ENCODE data around the gene PRSS36. TPM values are rescaled to one million over a fixed set of nuclear protein-coding genes. Genes with fewer than 3 reads are reported as not detected.
"Not testable (repeated sequence)": the region's sequence is repeated elsewhere in the genome, so short reads cannot be mapped to it uniquely, and the experiment has no call there.

PRSS36 gene
- total RNA-seq, 2 experiments from 2014 or later = not detected

DNA sequence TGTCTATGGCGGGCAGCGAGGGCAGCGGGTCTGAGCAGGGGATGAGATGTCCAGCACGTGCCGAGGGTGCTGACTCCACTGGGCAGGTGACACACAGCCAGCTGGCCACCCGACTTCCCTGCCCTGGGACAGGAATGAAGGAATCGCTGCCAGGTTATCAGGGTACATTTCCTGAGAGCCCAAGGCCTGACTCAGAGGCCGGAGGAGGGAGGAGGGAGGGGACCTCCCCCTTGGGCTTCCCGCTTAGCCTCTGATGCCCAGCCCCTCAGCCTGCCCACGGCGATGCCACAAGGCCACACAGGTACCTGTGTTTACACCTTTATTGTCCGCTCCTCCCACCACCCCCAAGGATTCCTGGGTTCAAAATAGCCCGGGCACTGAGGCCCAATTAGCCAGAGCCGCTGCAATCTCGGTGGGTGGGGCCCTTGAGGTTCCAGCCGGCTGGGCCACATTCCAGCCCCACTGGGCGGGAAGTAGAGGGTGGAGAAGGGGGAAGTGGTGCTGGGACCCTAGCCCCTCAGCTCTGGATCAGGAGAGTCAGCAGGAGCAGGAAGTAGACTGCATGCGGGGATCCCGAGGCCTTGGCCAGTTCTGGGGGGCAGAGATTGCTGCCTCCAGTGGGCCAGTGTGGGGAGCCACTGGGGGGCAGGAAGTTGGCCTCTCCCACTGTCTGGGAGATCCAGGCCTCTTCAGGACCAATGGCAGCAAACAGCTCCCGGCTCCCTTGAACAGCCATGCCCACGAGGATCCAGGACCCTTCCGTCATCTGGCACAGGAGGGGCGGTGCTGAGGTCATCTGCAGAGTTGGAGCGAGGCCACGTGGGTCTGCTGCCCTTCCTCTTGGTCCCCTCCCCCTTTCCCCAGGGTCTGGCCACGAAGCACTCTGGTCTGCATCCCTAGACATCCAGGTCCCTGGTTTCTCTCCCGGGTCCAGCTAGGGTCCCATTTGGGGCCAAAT, 11.0 kb downstream of the PRSS36 start:
- H3K4me1 ChIP-seq (ENCODE audit: insufficient read depth, low read length, poor library complexity, severe bottlenecking) = peaks cover 16% of the 10 kb centered on the region
- no peaks in the 10 kb centered on the region for H3K79me2 ChIP-seq (ENCODE audit: insufficient read depth, low read depth, low read length)
- H3K4me2 ChIP-seq (ENCODE audit: low read length) = no peak overlapping the region
- intact Hi-C loops (cut with micrococcal nuclease; ENCODE audit: unreplicated experiment) = no loop called here
- CTCF ChIA-PET (ENCODE audit: unreplicated experiment) = no interaction called here
- no peaks in the 10 kb centered on the region for H4K20me1 ChIP-seq (ENCODE audit: insufficient read depth, low read length)
- no peak overlapping the region for H3K4me3 ChIP-seq (ENCODE audit: low read depth, low read length, poor library complexity, severe bottlenecking)
- no TSS peak for BruUV-seq (replicated peaks)
- no peaks in the 10 kb centered on the region for H3K36me3 ChIP-seq (ENCODE audit: insufficient read depth, low read length)
- no peak overlapping the region for H2AFZ ChIP-seq (ENCODE audit: low read length)
- H3K27ac ChIP-seq (ENCODE audit: low read depth, low read length, poor library complexity, severe bottlenecking) = no peak overlapping the region
- no peaks in the 10 kb centered on the region for H3K9me3 ChIP-seq (ENCODE audit: low read length)
- POLR2A ChIA-PET = no interaction called here
- DNase-seq (ENCODE audit: low spot score) = no peak
- H3K9me2 ChIP-seq (ENCODE audit: insufficient read depth, low read length) = no peaks in the 10 kb centered on the region
- TF ChIP-seq, protein P1, sequence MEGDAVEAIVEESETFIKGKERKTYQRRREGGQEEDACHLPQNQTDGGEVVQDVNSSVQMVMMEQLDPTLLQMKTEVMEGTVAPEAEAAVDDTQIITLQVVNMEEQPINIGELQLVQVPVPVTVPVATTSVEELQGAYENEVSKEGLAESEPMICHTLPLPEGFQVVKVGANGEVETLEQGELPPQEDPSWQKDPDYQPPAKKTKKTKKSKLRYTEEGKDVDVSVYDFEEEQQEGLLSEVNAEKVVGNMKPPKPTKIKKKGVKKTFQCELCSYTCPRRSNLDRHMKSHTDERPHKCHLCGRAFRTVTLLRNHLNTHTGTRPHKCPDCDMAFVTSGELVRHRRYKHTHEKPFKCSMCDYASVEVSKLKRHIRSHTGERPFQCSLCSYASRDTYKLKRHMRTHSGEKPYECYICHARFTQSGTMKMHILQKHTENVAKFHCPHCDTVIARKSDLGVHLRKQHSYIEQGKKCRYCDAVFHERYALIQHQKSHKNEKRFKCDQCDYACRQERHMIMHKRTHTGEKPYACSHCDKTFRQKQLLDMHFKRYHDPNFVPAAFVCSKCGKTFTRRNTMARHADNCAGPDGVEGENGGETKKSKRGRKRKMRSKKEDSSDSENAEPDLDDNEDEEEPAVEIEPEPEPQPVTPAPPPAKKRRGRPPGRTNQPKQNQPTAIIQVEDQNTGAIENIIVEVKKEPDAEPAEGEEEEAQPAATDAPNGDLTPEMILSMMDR (conservative IDR thresholded peaks at IDR 0.05; ENCODE audit: low read length) = no peak
- no peak for TF ChIP-seq EZH2phosphoT487 (IDR thresholded peaks at IDR 0.05; ENCODE audit: borderline replicate concordance, low read depth, low read length)

DNA sequence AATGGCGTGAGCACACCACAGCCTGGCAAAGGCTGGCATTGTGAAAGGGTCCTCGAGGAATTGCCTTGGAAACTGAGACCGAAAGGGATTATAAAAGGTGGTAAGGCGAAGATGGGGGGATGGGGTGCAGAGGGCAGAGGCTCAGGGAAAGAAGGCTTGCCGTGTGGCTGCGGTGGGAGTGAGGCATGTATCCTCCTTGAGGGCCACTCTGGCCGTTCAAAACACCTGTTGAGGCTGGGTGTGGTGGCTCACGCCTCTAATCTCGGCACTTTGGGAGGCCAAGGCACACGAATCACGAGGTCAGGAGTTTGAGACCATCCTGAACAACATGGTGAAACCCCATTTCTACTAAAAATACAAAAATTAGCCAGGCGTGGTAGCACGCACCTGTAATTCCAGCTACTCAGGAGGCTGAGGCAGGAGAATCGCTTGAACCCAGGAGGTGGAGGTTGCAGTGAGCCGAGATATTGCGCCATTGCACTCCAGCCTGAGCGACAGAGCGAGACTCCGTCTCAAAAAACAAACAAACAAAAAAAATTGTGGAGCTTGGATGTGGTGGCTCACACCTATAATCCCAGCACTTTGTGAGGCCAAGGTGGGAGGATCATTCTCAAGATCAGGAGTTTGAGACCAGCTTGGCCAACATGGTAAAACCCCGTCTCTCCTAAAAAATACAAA, 12.9 kb downstream of the PRSS36 start:
- POLR2A ChIA-PET = interaction anchor here (2.2 kb wide), 1 partner anchor 19 kb away, joined by 4 read pairs; the partner anchor contains the start of gene KAT8
- CTCF ChIA-PET (ENCODE audit: unreplicated experiment) = not testable (repeated sequence)

DNA sequence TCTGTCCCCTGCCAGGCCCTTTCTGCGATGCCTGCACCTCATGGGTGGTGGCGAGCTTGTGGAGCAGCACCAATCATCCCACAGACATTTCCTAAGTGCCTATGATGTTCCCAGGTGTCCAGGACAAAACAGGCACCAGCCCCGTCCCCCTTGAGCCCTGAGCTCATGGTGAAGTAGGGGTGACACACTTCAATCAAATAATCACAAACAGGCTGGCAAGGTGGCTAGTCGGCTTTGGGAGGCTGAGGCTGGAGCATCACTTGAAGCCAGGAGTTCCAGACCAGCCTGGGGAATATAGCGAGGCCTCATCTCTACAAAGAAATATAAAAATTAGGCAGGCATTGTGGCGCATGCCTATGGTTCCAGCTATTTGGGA, 13.6 kb downstream of the PRSS36 start:
- Histone ChIP-seq H3K9me2 (ENCODE audit: insufficient read depth, low read length) (no peaks in the 10 kb centered on the region), H3K4me2 (ENCODE audit: low read length) (no peak overlapping the region), H4K20me1 (ENCODE audit: insufficient read depth, low read length) (no peaks in the 10 kb centered on the region), H3K36me3 (ENCODE audit: insufficient read depth, low read length) (peaks cover 8% of the 10 kb centered on the region; the same call in 1 of the 2 replicates), H3K4me3 (ENCODE audit: low read depth, low read length, poor library complexity, severe bottlenecking) (no peak overlapping the region), H3K9me3 (ENCODE audit: low read length) (no peaks in the 10 kb centered on the region), H3K27ac (ENCODE audit: low read depth, low read length, poor library complexity, severe bottlenecking) (no peak overlapping the region), H3K4me1 (ENCODE audit: insufficient read depth, low read length, poor library complexity, severe bottlenecking) (peaks cover 1% of the 10 kb centered on the region), H2AFZ (ENCODE audit: low read length) (no peak overlapping the region), H3K79me2 (ENCODE audit: insufficient read depth, low read depth, low read length) (no peaks in the 10 kb centered on the region)
- BruUV-seq (replicated peaks) = no TSS peak
- ChIA-PET CTCF (ENCODE audit: unreplicated experiment) (no interaction called here), POLR2A (interaction anchor here (2.2 kb wide), 1 partner anchor 19 kb away, joined by 4 read pairs; the partner anchor contains the start of gene KAT8)
- no peak for DNase-seq (ENCODE audit: low spot score)
- intact Hi-C loops (cut with micrococcal nuclease; ENCODE audit: unreplicated experiment) = no loop called here
- no peak for TF ChIP-seq EZH2phosphoT487 (IDR thresholded peaks at IDR 0.05; ENCODE audit: borderline replicate concordance, low read depth, low read length)
- TF ChIP-seq, protein P1 (conservative IDR thresholded peaks at IDR 0.05; ENCODE audit: low read length) = no peak

More for the DNA sequence above, 12.9 kb downstream of the PRSS36 start:
- H2AFZ ChIP-seq (ENCODE audit: low read length); H3K27ac ChIP-seq (ENCODE audit: low read depth, low read length, poor library complexity, severe bottlenecking); H3K9me3 ChIP-seq (ENCODE audit: low read length); H3K79me2 ChIP-seq (ENCODE audit: insufficient read depth, low read depth, low read length); intact Hi-C loops (cut with micrococcal nuclease; ENCODE audit: unreplicated experiment); H3K9me2 ChIP-seq (ENCODE audit: insufficient read depth, low read length); DNase-seq (ENCODE audit: low spot score); BruUV-seq (replicated peaks); H3K4me3 ChIP-seq (ENCODE audit: low read depth, low read length, poor library complexity, severe bottlenecking); H3K36me3 ChIP-seq (ENCODE audit: insufficient read depth, low read length); H3K4me1 ChIP-seq (ENCODE audit: insufficient read depth, low read length, poor library complexity, severe bottlenecking); H4K20me1 ChIP-seq (ENCODE audit: insufficient read depth, low read length); H3K4me2 ChIP-seq (ENCODE audit: low read length): not testable (repeated sequence)
